OCI-LY7 (cell line): ENCODE measurements around the gene CARHSP1. TPM values are rescaled to one million over a fixed set of nuclear protein-coding genes. Genes with fewer than 3 reads are reported as not detected.

ENCODE experiments used
- BruUV-seq: library from RNA; stranded (reverse); fragments of 400-500 nt; replicated peaks from 2 replicates; lab custom pipeline; 2021; lab: Mats Ljungman, UMichigan
- CTCF ChIA-PET: fragments of 300-600 bp; sonication (Branson Sonifier 250); formaldehyde crosslinking; loops from one replicate; lab custom pipeline; 2022; ENCODE audit warnings: antibody characterized with exemption; ENCODE audit not compliant: unreplicated experiment; lab: Charles Lee
- POLR2A ChIA-PET: fragments of 300-600 bp; sonication (Branson Sonifier 250); formaldehyde crosslinking; loops from one replicate; lab custom pipeline; 2022; ENCODE audit warnings: antibody characterized with exemption; lab: Charles Lee
- DNase-seq: peaks from one replicate; pipeline ENCODE4 v3.0.0-alpha.2; 2015; ENCODE audit warnings: low spot score
- H2AFZ ChIP-seq: fragments of 200-600 bp; sonication (generic), shearing (Covaris generic); 2 replicates; pipeline ENCODE4 v1.6.1; 2014; ENCODE audit warnings: mild to moderate bottlenecking, antibody characterized with exemption, low read length, moderate library complexity
- H3K27ac ChIP-seq: fragments of 200-600 bp; sonication (generic); 2 replicates; pipeline ENCODE4 v1.5.1; 2014; ENCODE audit warnings: mixed run types, low read depth, mild to moderate bottlenecking, moderate library complexity, low read length, inconsistent platforms; ENCODE audit not compliant: poor library complexity, severe bottlenecking
- H3K36me3 ChIP-seq: fragments of 200-600 bp; sonication (generic); 2 replicates; pipeline ENCODE4 v1.6.1; 2014; ENCODE audit warnings: mild to moderate bottlenecking, antibody characterized with exemption, low read length, moderate library complexity, mixed read lengths; ENCODE audit not compliant: insufficient read depth
- H3K4me1 ChIP-seq: fragments of 200-600 bp; sonication (generic); 2 replicates; pipeline ENCODE4 v1.5.1; 2014; ENCODE audit warnings: mild to moderate bottlenecking, low read length; ENCODE audit not compliant: insufficient read depth, poor library complexity, severe bottlenecking
- H3K4me2 ChIP-seq: fragments of 200-600 bp; sonication (generic); 2 replicates; pipeline ENCODE4 v1.6.1; 2014; ENCODE audit warnings: mild to moderate bottlenecking, low read length
- H3K4me3 ChIP-seq: fragments of 200-600 bp; sonication (generic); 2 replicates; pipeline ENCODE4 v1.5.1; 2014; ENCODE audit warnings: mild to moderate bottlenecking, low read depth, low read length; ENCODE audit not compliant: poor library complexity, severe bottlenecking
- H3K79me2 ChIP-seq: fragments of 200-600 bp; sonication (generic); 2 replicates; pipeline ENCODE4 v1.6.1; 2016; ENCODE audit warnings: low read depth, mild to moderate bottlenecking, low read length, moderate library complexity, mixed read lengths; ENCODE audit not compliant: insufficient read depth
- H3K9me2 ChIP-seq: fragments of 200-600 bp; sonication (generic); 2 replicates; pipeline ENCODE4 v1.6.1; 2016; ENCODE audit warnings: mild to moderate bottlenecking, low read length, mixed read lengths; ENCODE audit not compliant: insufficient read depth
- H3K9me3 ChIP-seq: fragments of 200-600 bp; sonication (generic); 2 replicates; pipeline ENCODE4 v1.6.1; 2014; ENCODE audit warnings: mild to moderate bottlenecking, mixed run types, low read length, mixed read lengths
- H4K20me1 ChIP-seq: fragments of 200-600 bp; sonication (generic); 2 replicates; pipeline ENCODE4 v1.6.1; 2014; ENCODE audit warnings: mild to moderate bottlenecking, antibody characterized with exemption, low read length, moderate library complexity, mixed read lengths; ENCODE audit not compliant: insufficient read depth
- EZH2phosphoT487 ChIP-seq: fragments of 200-600 bp; sonication (generic); IDR thresholded peaks from 2 replicates; pipeline ENCODE4 v1.6.1; 2018; ENCODE audit warnings: low read depth, borderline replicate concordance, mild to moderate bottlenecking, mixed run types, antibody characterized with exemption, low read length, moderate library complexity, mixed read lengths
- intact Hi-C: fragments of 100-400 bp; cut with micrococcal nuclease; formaldehyde crosslinking; loops from one replicate; pipeline ENCODE4 v1.10.0; 2022; ENCODE audit not compliant: unreplicated experiment
- total RNA-seq, 2 experiments: library from RNA; depleted of rRNA in 1 of 2; stranded (reverse); fragments of >200 nt in 1 of 2; shearing (Covaris generic) in 1 of 2; gene quantifications; 2 replicates each; pipeline ENCODE4 v1.2.3, GENCODE V29; 2014 to 2022
- TF ChIP-seq, protein P1 (sequence below): fragments of 200-600 bp; sonication (generic); conservative IDR thresholded peaks from 2 replicates; pipeline ENCODE4 v1.5.1; 2014; ENCODE audit warnings: mild to moderate bottlenecking, antibody characterized with exemption, low read length, moderate library complexity, mixed read lengths

The CARHSP1 gene
- total RNA-seq, 2 experiments from 2014 or later, result 156 to 241 TPM

DNA sequence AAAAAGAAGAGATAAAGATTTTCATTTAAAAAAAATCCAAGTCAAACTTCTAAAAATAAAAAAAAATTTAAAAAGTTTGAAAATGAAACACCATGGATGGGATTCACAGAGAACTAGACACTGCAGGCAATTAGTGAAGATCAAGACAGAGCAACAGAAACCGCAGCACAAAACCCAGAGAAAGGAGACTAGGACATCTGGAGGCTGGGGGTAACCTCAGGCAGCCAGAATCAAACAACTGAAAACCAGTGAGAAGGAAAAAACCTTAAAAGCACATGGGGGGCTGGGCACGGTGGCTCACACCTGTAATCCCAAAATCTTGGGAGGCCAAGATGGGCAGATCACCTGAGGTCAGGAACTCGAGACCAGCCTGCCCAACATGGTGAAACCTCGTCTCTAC is 44.0 kb upstream of the CARHSP1 start:
- no TSS peak for BruUV-seq
- TF ChIP-seq, protein P1, sequence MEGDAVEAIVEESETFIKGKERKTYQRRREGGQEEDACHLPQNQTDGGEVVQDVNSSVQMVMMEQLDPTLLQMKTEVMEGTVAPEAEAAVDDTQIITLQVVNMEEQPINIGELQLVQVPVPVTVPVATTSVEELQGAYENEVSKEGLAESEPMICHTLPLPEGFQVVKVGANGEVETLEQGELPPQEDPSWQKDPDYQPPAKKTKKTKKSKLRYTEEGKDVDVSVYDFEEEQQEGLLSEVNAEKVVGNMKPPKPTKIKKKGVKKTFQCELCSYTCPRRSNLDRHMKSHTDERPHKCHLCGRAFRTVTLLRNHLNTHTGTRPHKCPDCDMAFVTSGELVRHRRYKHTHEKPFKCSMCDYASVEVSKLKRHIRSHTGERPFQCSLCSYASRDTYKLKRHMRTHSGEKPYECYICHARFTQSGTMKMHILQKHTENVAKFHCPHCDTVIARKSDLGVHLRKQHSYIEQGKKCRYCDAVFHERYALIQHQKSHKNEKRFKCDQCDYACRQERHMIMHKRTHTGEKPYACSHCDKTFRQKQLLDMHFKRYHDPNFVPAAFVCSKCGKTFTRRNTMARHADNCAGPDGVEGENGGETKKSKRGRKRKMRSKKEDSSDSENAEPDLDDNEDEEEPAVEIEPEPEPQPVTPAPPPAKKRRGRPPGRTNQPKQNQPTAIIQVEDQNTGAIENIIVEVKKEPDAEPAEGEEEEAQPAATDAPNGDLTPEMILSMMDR, result no peak
- no peak for TF ChIP-seq EZH2phosphoT487
- Histone ChIP-seq H3K4me2 (no peak overlapping the region), H3K79me2 (no peaks in the 10 kb centered on the region), H3K9me2 (no peaks in the 10 kb centered on the region), H3K27ac (no peak overlapping the region), H2AFZ (no peak overlapping the region), H3K4me3 (no peak overlapping the region), H3K36me3 (peaks cover 90% of the 10 kb centered on the region), H4K20me1 (no peaks in the 10 kb centered on the region), H3K4me1 (no peaks in the 10 kb centered on the region), H3K9me3 (no peaks in the 10 kb centered on the region)
- ChIA-PET POLR2A (no interaction called here), CTCF (no interaction called here)
- no peak for DNase-seq
- intact Hi-C loops, result no loop called here

DNA sequence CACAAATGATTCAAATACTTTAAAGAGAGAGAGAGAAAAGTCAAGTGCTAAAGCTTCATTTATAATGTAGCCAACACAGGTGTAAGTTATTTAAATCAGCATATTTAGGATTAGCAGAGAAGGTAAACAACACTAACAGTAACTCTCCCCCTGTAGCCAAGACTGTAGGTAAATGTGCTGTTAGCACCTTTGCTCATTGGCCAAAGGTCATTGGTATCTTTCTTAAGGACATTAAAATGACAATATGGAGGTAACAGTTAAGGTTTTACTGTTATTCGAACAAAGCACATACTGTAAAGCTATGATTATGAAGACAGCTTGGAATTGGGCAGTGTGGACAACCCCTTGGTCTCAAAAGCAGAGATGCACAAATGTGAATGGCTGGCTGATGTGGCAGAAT is 42.0 kb upstream of the CARHSP1 start:
- BruUV-seq, result no TSS peak

More for the DNA sequence above, 42.0 kb upstream of the CARHSP1 start:
- no peak overlapping the region for H3K4me2 ChIP-seq
- H3K4me1 ChIP-seq, result no peaks in the 10 kb centered on the region
- ChIA-PET CTCF (no interaction called here), POLR2A (interaction anchor here (0.9 kb wide), 1 partner anchor 1639 kb away, joined by 3 read pairs; no protein-coding TSS in a partner anchor)
- H3K9me3 ChIP-seq, result no peaks in the 10 kb centered on the region
- intact Hi-C loops, result no loop called here
- no peak for DNase-seq
- H4K20me1 ChIP-seq, result no peaks in the 10 kb centered on the region
- no peak overlapping the region for H2AFZ ChIP-seq
- no peaks in the 10 kb centered on the region for H3K9me2 ChIP-seq
- no peak overlapping the region for H3K4me3 ChIP-seq
- no peak overlapping the region for H3K27ac ChIP-seq
- TF ChIP-seq, protein P1, result no peak
- TF ChIP-seq EZH2phosphoT487, result no peak
- H3K36me3 ChIP-seq, result peaks cover 88% of the 10 kb centered on the region
- H3K79me2 ChIP-seq, result no peaks in the 10 kb centered on the region
